ENCODE measurements around the gene FAM90A1.
A peak's percentile ranks its signal among the peaks of the same experiment; 100 is the strongest.
"Not testable (repeated sequence)": the region's sequence is repeated elsewhere in the genome, so short reads cannot be mapped to it uniquely, and the experiment has no call there.

The FAM90A1 gene

DNA sequence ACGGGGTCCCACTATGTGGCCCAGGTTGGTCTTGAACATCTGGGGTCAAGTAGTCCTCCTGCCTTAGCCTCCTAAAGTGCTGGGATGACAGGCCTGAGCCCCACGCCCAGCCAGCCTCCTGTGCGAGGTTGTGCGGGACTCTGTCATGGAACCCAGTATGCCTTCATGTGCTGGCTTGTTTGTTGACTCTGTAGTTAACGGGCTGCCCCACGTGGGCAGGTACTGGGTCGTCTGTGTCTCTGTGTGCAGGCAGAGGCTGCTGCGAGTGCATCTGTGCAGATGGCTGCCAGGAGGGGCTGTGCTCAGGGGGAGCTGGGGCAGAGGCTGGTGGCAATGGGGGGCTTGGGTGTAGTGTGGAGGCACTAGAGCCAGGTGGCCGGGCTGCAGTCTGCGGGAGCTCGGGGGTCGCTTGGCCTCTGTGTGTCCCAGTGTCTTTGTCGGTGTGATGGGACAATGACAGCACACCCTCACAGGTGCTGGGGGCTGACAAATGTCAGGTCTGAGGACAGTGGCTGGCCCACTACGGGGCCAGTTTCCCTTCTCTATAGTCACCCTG is 6.0 kb upstream of the FAM90A1 start:
- DNase-seq: not testable (repeated sequence)

GRCh38 chr12:8231666-8232608 is 4.5 kb upstream of the FAM90A1 start:
- peak; percentile 35 for DNase-seq

DNA sequence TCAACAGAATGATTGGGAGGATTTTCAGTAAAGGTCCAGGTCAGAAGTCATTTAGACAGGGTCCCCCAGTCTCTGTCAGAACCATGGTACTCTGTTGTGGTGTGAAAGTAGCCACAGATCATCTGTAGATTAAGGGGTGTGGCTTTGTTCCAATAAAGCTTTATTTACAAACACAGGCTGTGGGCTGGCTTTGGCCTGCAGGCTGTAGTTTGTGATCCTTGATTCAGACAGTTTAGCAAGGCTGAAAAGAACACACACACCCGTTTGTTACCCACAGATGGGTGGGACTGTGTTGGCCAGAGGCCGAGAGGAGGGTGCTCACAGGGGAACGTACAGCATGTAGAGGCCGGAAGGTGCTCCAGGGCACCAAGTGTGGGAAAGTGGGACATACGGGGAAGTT is 3.6 kb upstream of the FAM90A1 start:
- DNase-seq: not testable (repeated sequence)

- not testable (repeated sequence) for DNase-seq
These were observed 2.1 kb upstream of the FAM90A1 start for GRCh38 chr12:8229486-8229885.

DNA sequence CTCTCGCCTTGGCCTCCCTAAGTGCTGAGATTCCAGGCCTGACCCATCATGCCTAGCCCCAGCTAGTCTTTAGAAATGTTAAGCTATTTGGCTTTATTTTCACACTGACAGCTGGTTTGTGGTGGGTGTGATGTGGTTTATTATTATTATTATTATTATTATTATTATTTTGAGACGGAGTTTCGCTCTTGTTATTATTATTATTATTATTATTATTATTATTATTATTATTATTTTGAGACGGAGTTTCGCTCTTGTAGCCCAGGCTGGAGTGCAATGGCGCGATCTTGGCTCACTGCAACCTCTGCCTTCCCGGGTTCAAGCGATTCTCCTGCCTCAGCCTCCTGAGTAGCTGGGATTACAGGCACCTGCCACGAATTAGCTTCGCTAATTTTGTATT is 1.2 kb upstream of the FAM90A1 start:
- not testable (repeated sequence) for DNase-seq

DNA sequence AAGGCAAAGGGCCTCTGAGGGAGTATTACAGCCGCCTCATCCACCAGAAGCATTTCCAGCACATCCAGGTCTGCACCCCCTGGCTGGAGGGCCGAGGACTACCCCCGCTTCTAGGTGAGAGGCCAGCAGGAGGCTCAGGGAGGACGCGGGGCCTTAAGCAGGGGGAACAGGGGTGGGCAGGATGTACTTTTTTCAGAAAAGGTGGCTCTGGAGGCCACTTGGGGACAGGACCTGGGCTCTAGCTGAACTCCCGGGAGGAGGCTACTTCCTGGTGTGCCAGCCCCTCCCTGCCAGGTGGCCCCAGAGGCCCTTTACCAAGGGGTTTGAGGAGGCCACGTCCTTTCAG is 287 bp upstream of the FAM90A1 start:
- not testable (repeated sequence) for DNase-seq

- DNase-seq: no peak
These were observed 1.1 kb downstream of the FAM90A1 start for GRCh38 chr12:8226355-8226754.

GRCh38 chr12:8224782-8225181 is 2.6 kb downstream of the FAM90A1 start:
- not testable (repeated sequence) for DNase-seq

- not testable (repeated sequence) for DNase-seq
These were observed 3.8 kb downstream of the FAM90A1 start for GRCh38 chr12:8223646-8224045.

- DNase-seq: not testable (repeated sequence)
These were observed 5.1 kb downstream of the FAM90A1 start for GRCh38 chr12:8222303-8222702.

- not testable (repeated sequence) for DNase-seq
These were observed 5.6 kb downstream of the FAM90A1 start for GRCh38 chr12:8221844-8222243.

DNA sequence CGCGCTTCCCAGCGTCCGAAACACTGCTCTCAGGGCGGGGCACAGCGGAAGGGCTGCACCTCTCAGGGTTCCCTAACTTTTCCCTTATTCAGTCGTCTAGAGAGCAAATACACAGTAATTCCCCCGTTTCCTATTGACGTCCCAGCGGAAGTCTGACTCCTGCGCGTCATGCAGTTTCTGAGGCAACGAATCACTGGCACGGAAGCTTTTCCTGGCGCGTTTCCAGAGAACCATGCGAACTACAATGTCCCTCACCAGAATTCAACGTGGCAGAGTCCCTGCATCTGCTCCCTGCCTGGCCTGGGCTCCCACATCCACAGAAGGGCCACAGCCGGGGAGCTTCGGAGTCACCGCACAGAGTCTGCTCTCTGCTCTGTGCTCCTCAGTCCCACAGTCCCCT is 6.0 kb downstream of the FAM90A1 start:
- DNase-seq: not testable (repeated sequence)

DNA sequence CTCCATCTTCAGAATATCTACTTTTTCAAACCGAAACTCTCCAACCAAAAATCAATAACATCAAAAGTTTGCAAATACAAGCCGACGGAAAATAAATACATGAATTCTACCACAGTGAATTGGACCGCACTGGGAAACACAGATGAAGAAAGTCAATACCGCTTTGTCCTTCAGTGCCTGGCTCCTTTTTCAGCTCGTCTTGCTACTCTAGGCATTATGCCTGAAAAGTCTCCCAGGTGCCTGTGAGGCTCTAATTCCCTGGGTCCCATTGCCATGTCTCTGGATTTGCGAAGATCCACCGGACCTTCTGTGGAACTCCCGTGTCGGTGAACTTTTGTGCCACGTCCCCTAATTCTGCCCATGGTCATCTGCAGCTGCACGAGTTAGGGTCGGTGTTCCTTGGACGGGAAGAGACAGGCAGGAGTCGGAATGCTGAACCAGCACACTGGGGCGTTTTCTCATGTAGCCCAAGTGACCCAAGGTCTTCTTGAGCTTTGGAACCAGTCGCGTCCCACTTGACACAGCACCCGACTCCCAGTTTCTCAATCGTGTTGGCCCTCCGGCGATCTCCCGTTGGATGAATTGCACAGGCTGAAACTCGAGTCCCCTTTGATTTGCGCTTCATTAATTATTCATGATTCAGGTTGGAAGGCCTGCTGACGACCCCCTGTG is 8.6 kb downstream of the FAM90A1 start:
- not testable (repeated sequence) for DNase-seq

DNA sequence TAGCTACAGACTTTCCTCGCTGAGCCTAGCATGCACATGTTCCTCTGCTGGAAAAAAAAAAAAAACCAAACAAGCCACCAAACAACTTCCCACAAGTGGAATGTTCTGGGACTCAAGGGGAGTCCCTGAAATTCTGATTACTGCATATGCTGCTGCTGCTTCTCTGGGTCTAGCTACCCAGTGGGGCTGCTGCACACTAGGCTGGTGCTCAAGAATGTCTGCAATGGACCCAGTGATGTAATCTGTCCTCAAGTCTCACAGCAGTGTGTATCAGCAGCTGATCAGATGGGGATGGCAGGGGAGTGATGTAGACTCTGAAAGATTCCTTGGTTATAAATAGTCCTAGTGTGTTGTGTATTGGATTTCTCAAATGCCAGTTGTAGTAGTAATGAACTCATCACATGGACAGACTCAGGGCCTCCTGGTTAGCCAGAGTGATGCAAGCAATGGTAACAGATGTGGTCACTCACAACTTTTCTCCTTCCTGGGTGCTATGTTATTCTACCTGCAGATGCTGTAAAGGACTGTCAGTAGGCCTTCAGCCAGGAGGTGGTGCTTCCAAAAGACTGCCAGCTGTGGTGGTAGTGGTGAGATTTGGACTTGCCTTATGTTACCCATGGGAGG is 29.6 kb downstream of the FAM90A1 start:
- DNase-seq: not testable (repeated sequence)

DNA sequence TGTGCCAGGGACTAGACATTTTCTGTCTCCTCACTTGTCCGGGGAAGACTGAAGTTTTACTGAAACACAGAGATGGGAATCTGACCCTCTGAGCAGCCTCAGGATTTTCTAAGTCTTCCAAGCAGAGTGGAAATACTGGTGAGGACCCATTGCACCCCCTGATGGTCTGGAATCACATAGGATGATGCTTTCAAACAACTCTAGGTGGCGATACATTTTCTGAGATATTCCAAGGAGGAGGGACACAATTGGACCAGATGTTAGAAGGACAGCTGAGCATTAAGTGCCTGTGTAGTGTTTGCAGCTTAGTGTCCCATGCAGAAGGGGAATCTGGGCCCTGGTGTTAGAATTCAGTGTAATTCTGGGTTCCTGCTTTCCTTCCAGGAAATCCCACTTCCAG is 39.3 kb downstream of the FAM90A1 start:
- DNase-seq: not testable (repeated sequence)

DNA sequence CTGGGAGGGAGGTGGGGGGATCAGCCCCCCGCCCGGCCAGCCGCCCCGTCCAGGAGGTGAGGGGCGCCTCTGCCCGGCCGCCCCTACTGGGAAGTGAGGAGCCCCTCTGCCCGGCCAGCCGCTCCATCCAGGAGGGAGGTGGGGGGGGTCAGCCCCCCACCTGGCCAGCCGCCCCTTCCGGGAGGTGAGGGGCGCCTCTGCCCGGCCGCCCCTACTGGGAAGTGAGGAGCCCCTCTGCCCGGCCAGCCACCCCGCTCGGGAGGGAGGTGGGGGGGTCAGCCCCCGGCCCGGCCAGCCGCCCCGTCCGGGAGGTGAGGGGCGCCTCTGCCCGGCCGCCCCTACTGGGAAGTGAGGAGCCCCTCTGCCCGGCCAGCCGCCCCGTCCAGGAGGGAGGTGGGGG is 43.2 kb downstream of the FAM90A1 start:
- not testable (repeated sequence) for DNase-seq

DNA sequence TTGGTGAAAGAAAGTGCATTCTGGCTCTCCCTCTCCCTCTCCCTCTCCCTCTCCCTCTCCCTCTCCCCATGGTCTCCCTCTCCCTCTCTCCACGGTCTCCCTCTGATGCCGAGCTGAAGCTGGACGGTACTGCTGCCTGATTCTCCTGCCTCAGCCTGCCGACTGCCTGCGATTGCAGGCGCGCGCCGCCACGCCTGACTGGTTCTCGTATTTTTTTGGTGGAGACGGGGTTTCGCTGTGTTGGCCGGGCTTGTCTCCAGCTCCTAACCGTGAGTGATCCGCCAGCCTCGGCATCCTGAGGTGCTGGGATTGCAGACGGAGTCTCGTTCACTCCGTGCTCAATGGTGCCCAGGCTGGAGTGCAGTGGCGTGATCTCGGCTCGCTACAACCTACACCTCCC is 44.1 kb downstream of the FAM90A1 start:
- DNase-seq: not testable (repeated sequence)

DNA sequence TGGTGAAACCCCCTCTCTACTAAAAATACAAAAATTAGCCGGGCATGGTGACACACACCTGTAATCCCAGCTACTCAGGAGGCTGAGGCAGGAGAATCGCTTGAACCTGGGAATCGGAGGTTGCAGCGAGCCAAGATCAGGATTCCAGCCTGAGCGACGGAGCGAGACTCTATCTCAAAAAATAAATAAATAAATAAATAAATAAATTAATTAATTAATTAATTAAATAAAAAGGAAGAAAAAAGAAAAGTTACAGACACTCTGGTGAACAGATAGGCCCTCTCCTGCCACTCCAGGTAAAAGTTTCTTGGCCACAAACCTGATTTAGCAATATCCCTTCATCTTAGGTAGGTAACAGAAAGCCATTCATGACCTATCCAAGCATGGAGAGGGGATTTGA is 44.5 kb downstream of the FAM90A1 start:
- DNase-seq: not testable (repeated sequence)

GRCh38 chr12:8181271-8181670 is 46.1 kb downstream of the FAM90A1 start:
- not testable (repeated sequence) for DNase-seq

DNA sequence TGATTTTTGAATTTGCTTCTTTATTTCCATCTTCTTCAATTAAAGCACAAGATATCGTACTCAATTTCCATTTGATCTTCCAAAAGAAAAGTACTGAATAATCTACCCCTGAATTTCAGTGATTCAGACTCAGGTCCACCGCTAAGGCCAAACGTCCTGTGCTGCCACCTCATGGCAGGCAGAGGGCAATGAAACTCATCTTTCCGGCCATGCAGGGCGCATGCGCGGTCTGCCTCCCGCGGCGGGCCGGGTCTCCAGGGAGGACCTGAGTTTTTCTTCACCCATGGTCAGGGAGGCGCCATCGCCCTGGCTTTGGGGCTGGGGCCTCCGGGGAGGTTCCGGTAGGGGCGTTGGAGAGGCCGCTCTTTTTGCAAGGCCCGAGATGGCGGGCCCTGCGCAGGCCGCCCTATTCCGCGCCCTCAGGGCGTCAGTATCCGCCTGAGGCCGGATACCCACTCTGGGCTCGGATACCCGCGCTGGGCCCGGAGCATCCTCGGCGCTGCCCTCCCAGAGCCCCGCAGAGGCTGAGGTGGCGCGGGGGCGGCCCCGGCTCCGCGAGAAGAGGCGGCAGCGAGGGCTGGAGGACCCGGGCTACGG is 47.3 kb downstream of the FAM90A1 start:
- DNase-seq: peak; percentile 66

DNA sequence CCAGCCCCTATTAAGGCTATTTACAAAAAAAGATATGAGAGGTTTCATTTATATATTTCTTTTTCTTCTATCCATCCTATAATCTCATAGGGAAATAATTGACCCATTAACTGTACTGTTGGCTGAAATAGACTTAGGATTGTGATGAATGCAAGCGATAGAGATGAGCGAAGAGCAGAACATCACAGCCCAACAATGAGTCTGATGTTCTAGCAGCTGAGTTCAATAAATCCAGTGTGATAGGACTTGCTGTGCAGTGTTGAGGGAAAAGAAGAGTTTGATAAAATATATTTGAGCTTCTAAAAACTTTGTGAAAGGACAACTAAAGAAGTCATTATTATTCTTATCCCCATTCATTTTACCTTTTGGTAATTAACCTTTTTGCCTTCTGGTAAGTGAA is 54.5 kb downstream of the FAM90A1 start:
- DNase-seq: not testable (repeated sequence)
